Neural cell (in vitro differentiated cells): ENCODE results near the gene LRRK2.

Experiments used
- CTCF ChIP-seq: fragments of 450-650 bp; IDR thresholded peaks from 2 replicates; pipeline ENCODE4 v1.5.1; 2014; ENCODE audit warnings: antibody characterized with exemption, mild to moderate bottlenecking, moderate library complexity; ENCODE audit not compliant: poor library complexity, severe bottlenecking
- SMC3 ChIP-seq: fragments of 450-650 bp; conservative IDR thresholded peaks from 2 replicates; pipeline ENCODE4 v1.6.1; 2014; ENCODE audit warnings: antibody characterized with exemption, mild to moderate bottlenecking, moderate library complexity; ENCODE audit not compliant: poor library complexity

- TF ChIP-seq CTCF (no peak), SMC3 (no peak)
These were observed 5.0 kb upstream of the LRRK2 start for GRCh38 chr12:40219760-40220159.
